Retinal pigment epithelial cell (primary cell): ENCODE results near the gene ITFG1.
"Not testable (repeated sequence)": the region's sequence is repeated elsewhere in the genome, so short reads cannot be mapped to it uniquely, and the experiment has no call there.

Source experiments
- DNase-seq: peaks from one replicate; pipeline ENCODE4 v3.0.0-alpha.2; 2010; ENCODE audit warnings: low read depth
- H3K4me3 ChIP-seq: 2 replicates; pipeline ENCODE4 v1.5.1; 2011; ENCODE audit warnings: mild to moderate bottlenecking, low read length, control low read depth, moderate library complexity
- TF ChIP-seq, protein P1 (sequence below): conservative IDR thresholded peaks from 2 replicates; pipeline ENCODE4 v1.5.1; 2011; ENCODE audit warnings: low read depth, low read length, control low read depth, inconsistent platforms

ITFG1 gene

DNA sequence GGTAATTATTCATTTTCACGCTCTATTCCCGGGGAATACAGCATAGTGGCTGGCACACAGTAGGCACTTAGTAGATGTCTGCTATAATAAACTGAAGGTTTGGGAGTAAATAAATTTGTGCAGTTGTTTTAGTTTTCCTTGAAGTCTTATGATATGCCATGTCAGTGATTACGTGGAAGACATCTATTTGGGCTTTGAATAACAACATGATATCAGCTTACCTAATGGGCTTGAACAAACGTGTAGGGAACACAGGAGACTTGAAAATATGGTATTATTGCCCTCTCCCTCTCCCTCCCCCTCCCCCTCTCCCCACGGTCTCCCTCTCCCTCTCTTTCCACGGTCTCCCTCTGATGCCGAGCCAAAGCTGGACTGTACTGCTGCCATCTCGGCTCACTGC lies 280.8 kb downstream of the ITFG1 start:
- DNase-seq: no peak
- TF ChIP-seq, protein P1, sequence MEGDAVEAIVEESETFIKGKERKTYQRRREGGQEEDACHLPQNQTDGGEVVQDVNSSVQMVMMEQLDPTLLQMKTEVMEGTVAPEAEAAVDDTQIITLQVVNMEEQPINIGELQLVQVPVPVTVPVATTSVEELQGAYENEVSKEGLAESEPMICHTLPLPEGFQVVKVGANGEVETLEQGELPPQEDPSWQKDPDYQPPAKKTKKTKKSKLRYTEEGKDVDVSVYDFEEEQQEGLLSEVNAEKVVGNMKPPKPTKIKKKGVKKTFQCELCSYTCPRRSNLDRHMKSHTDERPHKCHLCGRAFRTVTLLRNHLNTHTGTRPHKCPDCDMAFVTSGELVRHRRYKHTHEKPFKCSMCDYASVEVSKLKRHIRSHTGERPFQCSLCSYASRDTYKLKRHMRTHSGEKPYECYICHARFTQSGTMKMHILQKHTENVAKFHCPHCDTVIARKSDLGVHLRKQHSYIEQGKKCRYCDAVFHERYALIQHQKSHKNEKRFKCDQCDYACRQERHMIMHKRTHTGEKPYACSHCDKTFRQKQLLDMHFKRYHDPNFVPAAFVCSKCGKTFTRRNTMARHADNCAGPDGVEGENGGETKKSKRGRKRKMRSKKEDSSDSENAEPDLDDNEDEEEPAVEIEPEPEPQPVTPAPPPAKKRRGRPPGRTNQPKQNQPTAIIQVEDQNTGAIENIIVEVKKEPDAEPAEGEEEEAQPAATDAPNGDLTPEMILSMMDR: no peak
- H3K4me3 ChIP-seq: no peak overlapping the region

DNA sequence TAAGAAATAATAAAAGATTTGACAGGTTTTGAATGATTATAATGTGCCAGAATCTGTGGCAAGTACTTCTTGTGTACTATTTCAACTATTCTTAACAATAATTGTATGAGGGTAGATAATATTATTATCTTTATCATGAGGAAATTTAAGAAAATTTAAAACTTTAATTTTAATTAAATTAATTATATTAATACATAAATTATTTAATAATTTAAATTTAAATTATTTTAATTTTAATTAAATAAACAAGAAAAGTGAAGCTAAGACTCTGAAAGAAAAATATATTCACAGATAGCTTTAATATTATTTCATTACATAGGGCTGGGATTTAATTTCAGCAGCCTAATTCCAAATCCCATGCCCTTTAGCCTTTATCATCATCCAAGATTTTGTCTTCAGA lies 285.7 kb downstream of the ITFG1 start:
- DNase-seq: no peak
- TF ChIP-seq, protein P1: no peak
- no peak overlapping the region for H3K4me3 ChIP-seq

DNA sequence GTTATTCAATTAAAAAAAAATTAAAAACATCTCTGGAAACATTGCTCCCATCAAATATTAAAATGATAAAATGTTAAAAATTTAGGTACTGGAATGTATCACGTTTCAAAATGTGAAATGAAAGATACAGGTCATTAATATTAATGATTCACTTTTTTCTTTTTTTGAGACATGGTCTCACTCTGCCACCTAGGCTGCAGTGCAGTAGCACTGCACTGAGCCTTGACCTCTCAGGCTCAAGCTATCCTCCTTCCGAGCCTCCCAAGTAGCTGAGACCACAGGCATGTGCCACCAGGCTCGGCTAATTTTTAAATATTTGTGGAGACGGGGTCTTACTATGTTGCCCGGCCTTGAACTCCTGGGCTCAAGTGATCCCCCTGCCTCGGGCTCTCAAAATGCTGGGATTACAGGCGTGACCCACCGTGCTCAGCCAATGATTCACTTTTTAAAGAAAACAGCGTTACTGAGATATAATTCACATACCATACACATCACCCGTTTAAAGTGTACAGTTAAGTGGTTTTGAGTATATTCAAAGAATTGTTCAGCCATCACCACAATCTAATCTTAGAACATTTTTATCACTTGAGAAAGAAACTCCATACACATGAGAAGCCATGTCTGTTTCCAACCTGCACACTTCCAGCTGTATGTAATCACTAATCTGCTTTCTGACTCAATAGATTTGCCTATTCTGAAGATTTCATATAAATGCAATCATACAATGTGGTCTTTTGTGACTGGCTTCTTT lies 298.0 kb downstream of the ITFG1 start:
- no peak for DNase-seq
- TF ChIP-seq, protein P1: no peak
- H3K4me3 ChIP-seq: no peak overlapping the region

DNA sequence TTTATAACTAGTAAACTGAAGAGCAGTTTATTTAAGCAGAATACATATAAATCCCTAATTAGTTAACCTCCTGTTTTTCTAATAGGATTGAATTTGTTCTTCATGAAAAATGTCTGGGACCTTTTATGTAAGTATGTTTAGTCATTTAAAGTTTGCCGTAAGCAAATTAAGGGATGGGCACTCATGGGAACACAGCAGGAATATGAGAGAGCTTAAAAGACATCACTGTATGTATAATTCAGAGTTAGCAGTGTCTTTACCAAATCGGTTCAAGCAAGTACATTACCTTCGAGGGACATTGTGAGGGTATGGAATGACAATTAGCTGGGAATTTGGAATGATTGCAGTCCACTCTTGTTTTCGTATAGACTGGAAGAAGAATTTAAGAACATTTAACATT lies 299.4 kb downstream of the ITFG1 start:
- H3K4me3 ChIP-seq: no peak overlapping the region
- no peak for DNase-seq
- TF ChIP-seq, protein P1: no peak

DNA sequence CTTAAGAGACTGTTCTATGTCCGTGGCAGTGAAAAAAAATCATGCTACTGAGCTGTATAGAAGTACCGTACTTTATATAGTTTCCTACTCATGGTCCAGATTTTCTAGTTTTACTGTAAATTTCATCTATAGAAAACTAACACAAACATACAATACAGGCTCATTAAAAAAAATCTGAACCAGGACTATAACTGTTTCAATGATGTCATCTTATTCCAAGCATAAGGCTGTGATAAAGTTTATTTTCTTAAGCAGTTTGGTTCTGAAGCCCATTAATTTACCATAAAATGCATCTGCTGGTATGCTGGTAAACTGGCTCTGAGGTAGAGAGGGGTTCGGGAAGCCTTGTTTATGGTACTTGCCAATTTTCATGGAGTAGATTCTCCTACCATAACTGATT lies 300.4 kb downstream of the ITFG1 start:
- H3K4me3 ChIP-seq: no peak overlapping the region
- TF ChIP-seq, protein P1: no peak
- no peak for DNase-seq

DNA sequence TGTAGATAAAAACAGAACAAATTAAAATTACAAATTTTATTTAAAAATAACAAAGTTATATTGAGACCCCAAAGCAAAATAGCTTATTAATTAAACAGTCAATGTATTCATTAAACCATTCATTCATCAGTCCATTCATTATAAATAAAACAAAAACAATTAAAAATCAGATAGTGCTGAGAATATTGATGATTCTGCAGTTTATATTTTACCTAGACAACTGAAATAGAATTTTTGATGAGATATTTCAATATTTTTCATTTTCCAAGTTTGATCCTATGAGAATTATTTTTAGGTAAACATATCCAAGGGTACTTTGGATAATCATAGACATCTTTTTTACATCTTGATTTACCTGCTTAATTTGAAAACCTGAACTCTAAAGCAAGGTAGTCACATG lies 301.9 kb downstream of the ITFG1 start:
- TF ChIP-seq, protein P1: no peak
- no peak for DNase-seq
- H3K4me3 ChIP-seq: no peak overlapping the region

DNA sequence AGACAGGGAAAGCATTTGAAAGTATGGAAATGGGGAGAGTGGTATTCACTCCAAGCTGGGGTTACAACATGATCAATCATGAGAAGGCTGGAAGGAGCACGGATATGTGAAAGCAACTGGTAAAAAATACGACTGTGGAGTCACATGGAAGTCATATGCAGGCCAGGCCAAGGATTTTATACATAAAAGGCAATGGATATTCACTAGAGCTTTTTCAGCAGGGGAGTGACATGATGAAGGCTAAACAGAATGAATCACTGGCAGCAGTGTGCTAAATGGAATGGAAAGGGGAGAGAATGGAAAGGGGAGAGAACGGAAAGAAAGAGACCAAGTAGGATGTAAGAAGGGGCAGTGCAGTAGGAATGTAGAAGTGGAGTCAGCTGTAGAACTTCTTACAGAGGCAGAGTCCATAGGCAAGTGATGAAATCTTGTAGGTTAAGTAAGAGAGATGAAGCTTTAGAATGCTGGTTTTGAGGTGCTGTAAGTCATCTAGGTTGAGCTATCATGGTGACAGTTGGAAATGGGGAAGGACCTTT lies 304.1 kb downstream of the ITFG1 start:
- DNase-seq: no peak
- TF ChIP-seq, protein P1: no peak

DNA sequence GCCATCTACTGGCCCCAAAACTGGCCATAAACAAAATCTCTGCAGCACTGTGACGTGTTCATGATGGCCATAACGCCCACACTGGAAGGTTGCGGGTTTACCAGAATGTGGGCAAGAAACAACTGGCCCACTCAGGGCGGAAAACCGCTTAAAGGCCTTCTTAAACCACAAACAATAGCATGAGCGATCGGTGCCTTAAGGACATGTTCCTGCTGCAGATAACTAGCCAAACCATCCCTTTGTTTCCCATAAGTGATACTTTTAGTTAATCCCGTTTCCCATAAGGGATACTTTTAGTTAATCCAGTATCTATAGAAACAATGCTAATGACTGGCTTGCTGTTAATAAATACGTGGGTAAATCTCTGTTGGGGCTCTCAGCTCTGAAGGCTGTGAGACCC lies 308.4 kb downstream of the ITFG1 start:
- not testable (repeated sequence) for H3K4me3 ChIP-seq, DNase-seq

More for the DNA sequence above, 304.1 kb downstream of the ITFG1 start:
- no peak overlapping the region for H3K4me3 ChIP-seq
